GM23248 (cell line): ENCODE measurements around the gene BRK1.

ENCODE experiments used
- EZH2 ChIP-seq: fragments of 200-600 bp; sonication (generic); IDR thresholded peaks from 2 replicates; pipeline ENCODE4 v1.6.1; 2018; ENCODE audit warnings: antibody characterized with exemption, mild to moderate bottlenecking; ENCODE audit not compliant: insufficient read depth, poor library complexity, severe bottlenecking
- EZH2phosphoT487 ChIP-seq: fragments of 200-600 bp; sonication (generic); IDR thresholded peaks from 2 replicates; pipeline ENCODE4 v1.6.1; 2018; ENCODE audit warnings: antibody characterized with exemption, moderate library complexity, mild to moderate bottlenecking, low read depth; ENCODE audit not compliant: insufficient read depth

DNA sequence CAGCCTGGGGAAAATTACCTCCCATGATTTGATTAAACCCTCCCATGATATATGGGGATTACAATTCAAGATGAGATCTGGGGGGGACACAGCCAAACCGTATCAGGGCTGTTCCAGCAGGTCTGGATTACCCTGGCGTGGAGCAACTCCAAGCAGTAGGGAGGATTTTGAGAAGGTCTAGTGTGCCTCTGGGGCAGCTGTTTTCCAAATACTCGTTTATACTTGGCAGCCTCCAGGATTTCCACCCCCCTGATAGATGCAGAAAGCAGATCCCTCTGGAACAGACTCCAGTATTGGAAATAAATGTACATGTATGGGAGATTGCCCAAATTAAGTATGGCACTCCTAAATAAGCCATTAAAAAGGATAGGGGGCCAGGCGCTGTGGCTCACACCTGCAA lies 41.6 kb downstream of the BRK1 start:
- TF ChIP-seq EZH2 (no peak), EZH2phosphoT487 (no peak)
